SK-N-MC (cell line): ENCODE data around the gene EML2.
"Not testable (repeated sequence)": the region's sequence is repeated elsewhere in the genome, so short reads cannot be mapped to it uniquely, and the experiment has no call there.

Source experiments
- DNase-seq: peaks from one replicate; pipeline ENCODE4 v3.0.0-alpha.2; 2011; ENCODE audit warnings: low read depth, low spot score
- H3K27ac ChIP-seq: fragments of 200-600 bp; sonication (generic); 2 replicates; pipeline ENCODE4 v1.5.1; 2016; ENCODE audit warnings: mixed run types
- H3K36me3 ChIP-seq: fragments of 200-600 bp; sonication (generic); 2 replicates; pipeline ENCODE4 v1.6.1; 2017; ENCODE audit warnings: antibody characterized with exemption, low read length, mixed read lengths; ENCODE audit not compliant: insufficient read depth
- H3K4me3 ChIP-seq: fragments of 200-600 bp; sonication (generic); 2 replicates; pipeline ENCODE4 v1.5.1; 2016
- H3K9ac ChIP-seq: fragments of 200-600 bp; sonication (generic); 2 replicates; pipeline ENCODE4 v1.8.0; 2017; ENCODE audit warnings: mixed run types, mixed read lengths; ENCODE audit not compliant: insufficient read length
- H3K9me3 ChIP-seq: fragments of 200-600 bp; sonication (generic); 2 replicates; pipeline ENCODE4 v1.6.1; 2017; ENCODE audit warnings: low read depth, mild to moderate bottlenecking, antibody characterized with exemption, low read length, moderate library complexity, mixed read lengths
- EZH2 ChIP-seq: fragments of 200-600 bp; sonication (generic); IDR thresholded peaks from one replicate; pipeline ENCODE4 v1.6.1; 2017; ENCODE audit warnings: antibody characterized with exemption
- FOXP2 ChIP-seq: optimal IDR thresholded peaks from 2 replicates; pipeline ENCODE3; 2011; ENCODE audit warnings: mild to moderate bottlenecking, moderate library complexity; ENCODE audit not compliant: insufficient read depth; ENCODE audit errors: extremely low read length, control extremely low read depth
- POLR2AphosphoS5 ChIP-seq: IDR thresholded peaks from 2 replicates; pipeline ENCODE4 v1.6.1; 2012; ENCODE audit warnings: mild to moderate bottlenecking, low read depth, low read length, borderline replicate concordance

Gene EML2

DNA sequence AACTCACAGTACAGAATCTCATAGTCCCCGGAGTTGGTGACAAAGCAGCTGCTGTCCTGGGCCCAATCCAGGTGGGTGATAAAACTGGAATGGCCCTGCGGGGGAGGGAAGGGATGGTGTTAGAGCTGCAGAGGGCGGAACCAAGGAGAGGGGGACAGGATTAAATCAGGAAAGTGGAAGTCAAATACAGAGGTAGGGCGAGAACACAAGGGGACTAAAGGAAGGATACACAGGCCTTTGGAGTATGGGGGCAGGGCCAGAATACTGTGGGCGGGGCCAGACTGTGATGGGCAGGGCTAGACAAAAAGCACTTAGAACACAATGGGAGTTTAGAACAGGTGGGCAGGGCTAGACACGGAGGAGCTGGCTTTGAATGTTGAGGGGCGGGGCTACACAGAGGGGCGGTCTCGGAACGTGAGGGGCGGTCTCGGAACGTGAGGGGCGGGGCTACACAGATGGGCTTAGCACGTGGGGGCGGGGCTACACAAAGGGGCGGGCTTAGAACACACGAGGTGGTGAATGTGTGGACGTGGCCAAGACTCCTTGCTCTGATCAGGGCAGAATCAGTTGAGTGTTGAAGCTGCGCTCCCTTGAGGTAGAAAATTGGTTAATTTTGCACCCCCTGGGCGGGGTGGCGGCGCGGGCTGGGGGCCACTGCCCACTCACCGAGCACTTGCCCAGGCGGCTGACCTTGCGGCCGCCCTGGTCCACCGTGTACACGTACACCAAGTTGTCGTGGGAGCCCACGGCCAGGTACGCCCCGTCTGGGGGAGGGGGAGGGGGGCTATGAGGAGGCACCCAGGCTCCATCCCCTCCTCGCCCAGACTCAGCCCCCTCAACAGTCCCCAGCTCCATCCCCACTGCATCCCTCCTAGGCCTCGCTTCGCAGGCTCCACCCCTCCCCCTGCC is 23.1 kb downstream of the EML2 start:
- DNase-seq = peak; percentile 76
- Histone ChIP-seq H3K9ac (no peak overlapping the region), H3K36me3 (peaks cover 4% of the 10 kb centered on the region; the same call in 1 of the 2 replicates), H3K9me3 (no peaks in the 10 kb centered on the region), H3K27ac (peak overlapping the region; percentile 65), H3K4me3 (peak overlapping the region; percentile 29; the same call in 1 of the 2 replicates)
- TF ChIP-seq EZH2 (no peak), POLR2AphosphoS5 (no peak)

DNA sequence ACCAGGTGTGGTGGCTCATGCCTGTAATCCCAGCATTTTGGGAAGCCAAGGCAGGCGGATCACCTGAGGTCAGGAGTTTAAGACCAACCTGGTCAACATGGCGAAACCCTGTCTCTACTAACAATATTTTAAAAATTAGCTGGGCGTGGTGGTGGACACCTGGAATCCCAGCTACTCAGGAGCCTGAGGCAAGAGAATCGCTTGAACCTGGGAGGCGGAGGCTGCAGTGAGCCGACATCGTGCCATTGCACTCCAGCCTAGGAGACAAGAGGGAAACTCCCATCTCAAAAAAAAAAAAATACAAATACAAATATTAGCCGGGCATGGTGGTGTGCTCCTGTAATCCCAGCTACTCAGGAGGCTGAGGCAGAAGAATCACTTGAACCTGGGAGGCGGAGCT is 24.1 kb downstream of the EML2 start:
- H3K9me3 ChIP-seq, DNase-seq, H3K9ac ChIP-seq, H3K27ac ChIP-seq, H3K36me3 ChIP-seq, H3K4me3 ChIP-seq: not testable (repeated sequence)

DNA sequence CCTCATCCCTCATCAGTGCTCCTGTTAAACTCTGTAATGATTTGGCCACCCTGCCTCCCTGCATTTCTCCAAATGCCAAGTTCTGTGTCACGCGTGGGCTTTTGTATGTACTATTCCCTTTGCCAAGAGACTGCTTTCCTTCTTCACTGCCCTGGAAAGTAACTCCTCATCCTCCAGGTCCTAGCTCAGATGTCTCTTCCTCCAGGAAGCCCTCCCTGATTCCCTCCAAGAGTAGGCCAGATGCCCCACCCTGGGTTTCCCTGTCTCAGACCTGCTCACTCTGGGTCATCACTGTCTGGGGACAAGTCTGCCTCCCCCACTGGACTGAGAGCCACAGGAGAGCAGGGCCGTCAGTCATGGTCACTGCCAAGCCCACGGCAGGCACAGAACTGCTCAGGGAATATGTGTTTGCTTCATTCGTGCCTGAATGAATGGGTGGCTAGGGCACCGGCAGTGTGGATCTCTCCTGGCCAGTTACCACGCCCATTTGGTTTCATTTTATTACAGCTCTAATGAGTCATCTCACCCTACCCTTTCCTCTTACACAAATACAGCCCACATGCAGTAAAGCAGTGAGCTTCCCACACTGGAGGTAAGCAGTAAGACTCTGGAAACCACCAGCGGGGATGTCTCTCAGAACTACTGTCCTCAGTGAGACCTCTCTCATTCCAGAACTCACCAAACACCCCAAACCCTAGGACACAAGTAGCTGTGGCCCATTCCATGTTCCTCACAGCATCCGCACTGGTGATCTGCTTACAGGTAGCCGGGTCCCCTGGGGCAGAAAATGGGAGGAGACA is 25.1 kb downstream of the EML2 start:
- TF ChIP-seq FOXP2 (no peak), EZH2 (no peak), POLR2AphosphoS5 (no peak)
- H3K27ac ChIP-seq = no peak overlapping the region
- peaks cover 7% of the 10 kb centered on the region; the same call in 1 of the 2 replicates for H3K36me3 ChIP-seq

DNA sequence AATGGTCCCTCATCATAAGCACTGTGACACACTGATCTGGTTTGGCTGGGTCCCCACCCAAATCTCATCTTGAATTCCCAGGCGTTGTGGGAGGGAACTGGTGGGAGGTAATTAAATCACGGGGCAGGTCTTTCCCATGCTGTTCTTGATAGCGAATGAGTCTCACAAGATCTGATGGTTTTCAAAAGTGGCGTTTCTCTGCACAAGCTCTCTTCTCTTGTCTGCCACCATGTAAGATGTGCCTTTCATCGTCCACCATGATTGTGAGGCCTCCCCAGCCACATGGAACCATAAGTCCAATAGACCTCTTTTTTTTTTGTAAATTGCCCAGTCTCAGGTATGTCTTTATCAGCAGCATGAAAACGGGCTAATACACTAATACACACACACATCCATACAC is 30.2 kb downstream of the EML2 start:
- Histone ChIP-seq H3K27ac (no peak overlapping the region), H3K9me3 (no peaks in the 10 kb centered on the region), H3K4me3 (no peak overlapping the region), H3K9ac (no peak overlapping the region), H3K36me3 (peaks cover 3% of the 10 kb centered on the region; the same call in 1 of the 2 replicates)
- DNase-seq = no peak
- no peak for TF ChIP-seq EZH2

More for the DNA sequence above, 25.1 kb downstream of the EML2 start:
- H3K9me3 ChIP-seq = no peaks in the 10 kb centered on the region
- no peak overlapping the region for H3K9ac ChIP-seq
- no peak overlapping the region for H3K4me3 ChIP-seq
- DNase-seq = no peak

DNA sequence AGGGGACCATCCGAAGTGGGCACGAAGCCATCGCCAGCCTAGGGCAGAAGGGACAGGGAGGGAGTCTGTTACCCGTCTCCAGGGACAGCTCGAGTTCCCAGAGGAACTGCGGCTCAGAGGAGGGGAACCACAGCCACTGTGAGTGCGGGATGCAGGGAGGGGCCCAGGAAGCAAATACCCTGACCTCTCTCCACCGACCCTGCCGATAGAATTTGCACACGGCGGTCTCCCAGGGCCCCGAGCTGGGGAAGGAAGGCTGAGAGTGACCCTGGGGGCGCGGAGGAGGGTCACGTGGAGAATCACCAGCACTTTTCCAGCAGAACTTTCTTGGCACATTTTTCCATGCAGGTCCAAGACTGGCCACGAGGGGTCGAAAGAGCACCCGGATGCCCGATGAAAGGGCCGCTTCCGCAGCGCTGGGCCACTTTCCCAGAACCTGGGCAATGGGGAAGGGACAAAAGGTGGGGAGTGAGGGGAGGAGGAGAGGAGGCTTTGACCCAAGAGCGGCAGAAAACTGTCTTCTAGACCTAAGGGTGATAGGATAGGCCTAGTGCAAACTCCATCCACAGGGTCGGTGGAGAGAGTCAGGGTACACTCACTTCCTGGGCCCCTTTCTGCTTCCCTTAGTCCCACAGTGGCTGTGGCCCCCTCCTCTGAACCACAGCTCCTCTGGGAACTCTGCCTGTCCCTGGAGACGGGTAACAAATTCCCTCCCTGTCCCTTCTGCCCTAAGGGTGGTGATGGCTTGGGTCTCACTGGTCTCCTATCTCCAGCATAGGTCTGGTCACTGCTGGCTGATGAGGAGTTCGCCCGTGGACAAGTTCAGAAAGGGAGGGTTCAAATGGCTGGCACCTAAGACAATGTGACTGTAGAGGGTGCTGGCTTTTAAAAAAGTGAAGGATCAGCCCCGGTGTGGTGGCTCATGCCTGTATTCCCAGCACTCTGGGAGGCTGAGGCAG is 31.8 kb downstream of the EML2 start:
- Histone ChIP-seq H3K9me3 (no peaks in the 10 kb centered on the region), H3K36me3 (peaks cover 3% of the 10 kb centered on the region; the same call in 1 of the 2 replicates), H3K27ac (no peak overlapping the region), H3K4me3 (peak overlapping the region; percentile 49), H3K9ac (no peak overlapping the region)
- no peak for TF ChIP-seq POLR2AphosphoS5
- no peak for TF ChIP-seq FOXP2
- TF ChIP-seq EZH2 = no peak
- no peak for DNase-seq

DNA sequence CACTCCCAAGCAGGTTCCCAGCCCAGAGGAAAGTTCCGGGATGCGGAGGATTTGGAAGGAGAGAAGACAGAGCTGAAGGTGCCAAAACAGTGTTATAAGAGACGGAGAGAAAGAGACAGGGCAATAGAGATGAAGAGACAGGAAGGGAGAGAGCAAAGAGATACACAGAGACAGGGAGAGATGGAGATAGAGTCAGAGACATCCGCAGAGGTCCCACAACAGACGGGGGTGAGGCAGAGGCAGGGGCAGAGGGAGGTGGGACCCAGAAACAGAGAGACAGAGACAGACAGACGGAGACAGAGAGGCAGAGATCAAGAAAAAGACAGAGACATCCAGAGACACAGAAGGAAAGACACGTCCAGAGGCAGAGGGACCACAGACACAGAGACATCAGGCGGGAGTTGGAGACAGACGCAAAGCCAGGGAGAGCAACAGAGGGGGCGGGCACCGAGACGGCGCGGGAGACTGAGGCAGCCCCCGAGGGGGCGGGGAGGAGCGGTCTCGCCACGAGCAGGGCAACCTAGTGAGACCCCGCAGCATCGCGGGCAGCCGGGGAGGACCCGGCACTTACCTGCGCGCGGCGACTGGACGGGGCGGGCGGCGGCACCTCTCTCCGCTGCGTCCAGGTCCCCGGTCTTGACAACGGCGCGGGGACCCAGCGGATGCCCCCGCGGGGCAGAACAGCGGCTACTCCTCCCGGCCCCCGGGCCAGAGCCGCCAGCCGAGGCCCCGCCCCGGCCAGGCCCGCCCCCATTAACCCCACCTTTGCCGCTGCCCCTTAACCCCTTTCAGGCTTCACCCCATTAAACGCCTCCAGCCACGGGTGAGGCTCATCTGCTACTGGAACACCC is 37.4 kb downstream of the EML2 start, which contains the start of gene GPR4:
TSS of gene GPR4 (minus strand) at position 689 of the 851 bp plus-strand sequence. CDS start 10,346 bp downstream, outside the sequence.
- no peaks in the 10 kb centered on the region for H3K9me3 ChIP-seq
- H3K9ac ChIP-seq = no peak within 1 kb of the TSS
- no peaks in the 10 kb centered on the region for H3K36me3 ChIP-seq
- no peak within 1 kb of the TSS for H3K27ac ChIP-seq
- H3K4me3 ChIP-seq = no peak within 1 kb of the TSS
- DNase-seq = no peak
- TF ChIP-seq EZH2 (no peak), FOXP2 (no peak), POLR2AphosphoS5 (no peak)

DNA sequence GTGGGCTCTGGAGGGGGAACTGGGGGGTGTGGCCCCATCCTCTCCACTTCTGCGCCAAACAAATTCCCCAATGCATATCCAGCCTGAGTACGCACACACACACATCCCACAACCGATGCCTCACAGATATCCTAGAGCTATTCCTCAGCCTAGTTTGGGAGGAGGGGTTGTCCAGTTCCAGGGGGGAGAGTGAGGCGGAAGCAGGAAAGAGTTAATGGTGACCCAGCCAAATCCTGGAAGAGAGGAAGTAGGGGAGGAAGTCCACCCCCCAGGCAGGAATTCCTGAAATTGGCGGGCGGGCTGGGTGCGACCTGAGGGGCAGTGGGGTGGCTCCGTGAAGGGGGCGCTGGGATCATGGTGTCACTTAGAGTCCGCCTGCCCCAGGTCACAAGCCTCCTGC is 38.1 kb downstream of the EML2 start:
- Histone ChIP-seq H3K9ac (no peak overlapping the region), H3K27ac (no peak overlapping the region), H3K36me3 (no peaks in the 10 kb centered on the region), H3K4me3 (no peak overlapping the region), H3K9me3 (no peaks in the 10 kb centered on the region)
- no peak for TF ChIP-seq EZH2
- no peak for TF ChIP-seq FOXP2
- no peak for DNase-seq
